GM10847 (cell line): ENCODE data around the gene GTPBP4.
A peak's percentile ranks its signal among the peaks of the same experiment; 100 is the strongest.

Experiments used
- POLR2A ChIP-seq: IDR thresholded peaks from 2 replicates; pipeline ENCODE4 v1.6.1; 2011; ENCODE audit not compliant: insufficient read length; ENCODE audit errors: extremely low read depth

GTPBP4 gene

DNA sequence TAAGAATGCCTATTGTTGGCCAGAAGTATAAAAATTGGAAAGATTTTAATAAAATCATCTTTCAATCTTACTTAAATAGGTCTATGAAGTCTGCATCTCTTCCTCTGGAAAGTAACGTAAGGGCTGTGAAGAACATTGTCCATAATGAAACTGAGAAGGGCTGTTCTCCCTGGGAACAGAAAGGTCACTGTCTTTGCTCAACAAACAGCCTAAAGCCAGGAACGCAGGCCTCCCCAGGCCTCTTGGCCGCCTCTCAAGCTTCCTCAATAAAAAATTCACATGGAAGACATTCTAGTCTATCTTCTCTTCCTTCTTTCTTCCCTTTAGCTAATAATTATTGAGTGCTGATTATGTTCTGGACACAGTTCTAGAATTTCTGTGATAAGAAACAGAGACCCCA is 46.5 kb downstream of the GTPBP4 start:
- no peak for TF ChIP-seq POLR2A

DNA sequence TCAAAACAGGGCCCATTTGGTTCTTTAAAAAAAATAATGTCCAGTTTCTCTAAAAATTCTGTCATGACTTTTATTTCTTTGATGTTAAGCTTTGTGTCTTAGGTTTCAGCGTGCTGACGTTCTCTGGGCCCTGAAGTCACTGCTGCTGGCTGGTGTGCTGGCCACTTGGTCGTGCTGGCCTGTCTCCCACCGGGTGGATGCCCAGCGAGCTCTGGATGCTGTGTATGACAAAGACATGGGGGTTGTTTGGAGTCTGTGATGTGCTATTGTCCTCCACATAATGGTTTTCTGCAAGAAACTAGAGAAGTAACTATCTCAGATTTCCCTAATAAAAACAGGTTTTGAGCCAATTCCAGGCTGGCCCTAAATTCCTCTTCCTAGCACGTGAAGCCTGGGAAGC is 47.0 kb downstream of the GTPBP4 start:
- TF ChIP-seq POLR2A: no peak

- TF ChIP-seq POLR2A: no peak
Measured at GRCh38 chr10:1036341-1036791, 48.1 kb downstream of the GTPBP4 start.

- TF ChIP-seq POLR2A: no peak
Measured at GRCh38 chr10:1037098-1037497, 48.9 kb downstream of the GTPBP4 start.

DNA sequence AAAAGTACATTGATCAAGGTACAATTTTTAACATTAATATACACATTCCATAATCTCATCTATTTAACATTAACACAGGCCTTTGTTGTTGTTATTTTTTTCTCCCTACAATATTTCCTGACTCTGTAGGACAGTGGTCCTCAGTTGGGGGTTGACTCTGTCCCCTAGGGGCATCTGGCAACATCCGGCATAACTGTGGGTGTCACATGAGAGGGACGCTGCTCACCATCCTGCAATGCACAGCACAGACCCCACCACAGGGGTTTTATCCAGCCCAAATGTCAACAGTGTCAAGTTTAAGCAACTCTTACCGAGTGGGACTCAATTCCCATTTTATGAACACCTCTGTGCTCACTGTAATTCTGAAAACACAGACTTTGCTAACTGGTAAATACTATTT is 51.9 kb downstream of the GTPBP4 start:
- no peak for TF ChIP-seq POLR2A

- TF ChIP-seq POLR2A: no peak
Measured at GRCh38 chr10:1041514-1041913, 53.3 kb downstream of the GTPBP4 start.

DNA sequence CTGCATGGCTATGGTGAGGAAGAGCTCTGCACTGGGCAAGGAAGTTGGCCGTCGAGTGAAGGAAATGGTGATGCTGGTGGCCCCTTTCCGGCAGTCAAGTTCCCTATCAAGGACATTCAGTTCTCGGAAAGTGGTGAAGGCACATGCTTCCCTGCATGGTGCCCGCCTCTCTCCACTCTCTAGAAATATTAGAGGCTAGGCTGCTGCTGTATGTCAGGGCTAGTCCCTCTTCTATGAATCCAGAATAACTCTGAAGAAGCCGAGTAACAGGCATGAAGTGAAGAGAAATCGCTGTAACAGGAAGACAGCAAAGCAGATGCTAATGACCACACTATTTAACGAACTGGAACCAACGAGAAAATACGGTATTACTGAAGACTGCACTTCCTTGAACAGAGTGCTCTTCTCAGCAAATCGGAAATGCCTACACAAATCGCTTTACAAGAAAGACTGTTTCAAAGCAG is 55.3 kb downstream of the GTPBP4 start:
- TF ChIP-seq POLR2A: no peak

GRCh38 chr10:1044146-1044545 is 55.9 kb downstream of the GTPBP4 start:
- no peak for TF ChIP-seq POLR2A

- TF ChIP-seq POLR2A: no peak
Measured at GRCh38 chr10:1044964-1045363, 56.7 kb downstream of the GTPBP4 start.

DNA sequence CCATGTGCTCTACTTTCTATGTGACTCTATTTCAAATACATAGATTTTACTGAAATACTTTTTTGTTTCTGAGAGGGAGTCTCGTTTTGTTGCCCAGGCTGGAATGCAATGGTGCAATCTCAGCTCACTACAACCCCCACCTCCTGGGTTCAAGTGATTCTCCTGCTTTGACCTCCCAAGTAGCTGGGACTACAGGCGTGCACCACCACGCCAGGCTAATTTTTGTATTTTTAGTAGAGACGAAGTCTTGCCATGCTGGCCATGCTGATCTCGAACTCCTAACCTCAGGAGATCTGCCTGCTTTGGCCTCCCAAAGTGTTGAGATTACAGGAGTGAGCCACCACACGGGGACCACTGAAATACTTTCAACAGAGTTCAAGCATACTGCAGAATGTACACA is 57.2 kb downstream of the GTPBP4 start:
- no peak for TF ChIP-seq POLR2A

DNA sequence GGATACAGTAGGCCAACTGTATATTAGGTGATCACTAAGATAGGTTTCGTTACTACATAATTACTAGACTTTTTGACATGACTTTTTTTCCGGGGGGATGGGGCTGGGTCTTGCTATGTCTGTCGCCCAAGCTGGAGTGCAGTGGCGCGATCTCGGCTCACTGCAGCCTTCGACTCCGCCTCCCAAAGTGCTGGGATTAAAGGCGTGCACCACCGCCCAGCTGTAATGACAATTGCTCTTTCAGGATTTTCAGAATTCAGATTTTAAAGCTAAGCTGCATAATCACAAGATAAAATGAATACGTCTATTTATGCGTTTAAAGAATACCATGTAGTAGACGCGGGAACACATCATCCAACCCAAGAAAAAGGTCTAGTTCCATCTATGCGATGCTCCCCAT is 59.7 kb downstream of the GTPBP4 start:
- no peak for TF ChIP-seq POLR2A

DNA sequence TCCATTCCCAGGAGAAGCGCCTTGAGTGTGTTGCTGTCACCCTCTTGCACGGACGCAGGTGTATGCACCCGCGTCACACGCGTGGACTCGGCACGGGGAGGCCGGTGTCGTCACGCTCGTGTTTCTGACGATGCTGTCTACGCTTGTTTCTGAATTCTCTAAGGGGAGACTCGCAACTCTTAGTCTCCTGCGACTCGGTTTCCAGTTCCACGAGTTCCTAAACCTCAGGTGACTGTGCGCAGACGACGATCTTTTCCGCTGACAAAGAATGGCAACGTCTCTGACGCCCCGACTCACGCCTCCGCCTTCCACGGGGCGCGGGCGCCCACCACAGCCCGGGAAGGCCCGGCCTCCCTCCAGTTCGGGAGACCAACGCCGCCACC is 60.1 kb downstream of the GTPBP4 start:
- no peak for TF ChIP-seq POLR2A

DNA sequence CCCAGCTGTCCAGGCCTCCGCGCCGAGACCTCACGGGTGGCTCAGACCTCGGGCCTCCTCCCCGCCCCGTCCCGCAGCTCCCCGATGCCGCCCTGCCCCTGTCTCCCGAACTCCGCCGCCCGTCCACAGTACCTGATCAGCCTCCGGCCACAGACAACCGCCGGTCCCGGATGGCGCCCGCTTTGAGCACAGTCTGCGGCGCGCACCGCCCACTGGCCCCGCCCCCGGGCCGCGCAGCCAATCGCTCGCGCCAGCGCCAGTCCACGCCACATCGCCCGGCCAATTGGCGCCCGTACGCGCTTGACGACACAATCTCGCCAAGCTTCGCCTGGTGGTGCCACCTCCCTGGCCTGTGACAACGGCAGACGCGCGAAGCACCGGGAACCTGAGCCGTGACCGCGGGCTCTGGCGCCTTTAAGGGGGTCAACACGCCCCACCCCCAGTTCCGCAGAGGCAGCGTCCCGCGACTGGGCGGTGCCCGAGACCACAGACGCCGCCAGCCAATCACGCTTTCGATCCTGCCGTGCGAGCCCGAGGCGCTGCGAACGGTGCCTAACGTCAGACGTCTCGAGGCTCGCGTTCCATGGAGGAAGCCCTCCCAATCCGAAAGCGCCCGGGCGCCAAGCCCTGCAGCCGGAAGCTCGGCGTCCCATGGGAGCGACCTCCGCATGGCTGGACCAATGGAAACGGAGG is 60.6 kb downstream of the GTPBP4 start, which contains the start of gene IDI1:
IDI1 (minus strand) TSS at position 388 of the 693 bp plus-strand sequence; CDS start at position 272, 116 bp downstream.
- TF ChIP-seq POLR2A: peak; percentile 99

GRCh38 chr10:1049425-1049958 is 61.3 kb downstream of the GTPBP4 start:
- TF ChIP-seq POLR2A: no peak

GRCh38 chr10:1050145-1050544 is 61.9 kb downstream of the GTPBP4 start:
- no peak for TF ChIP-seq POLR2A

DNA sequence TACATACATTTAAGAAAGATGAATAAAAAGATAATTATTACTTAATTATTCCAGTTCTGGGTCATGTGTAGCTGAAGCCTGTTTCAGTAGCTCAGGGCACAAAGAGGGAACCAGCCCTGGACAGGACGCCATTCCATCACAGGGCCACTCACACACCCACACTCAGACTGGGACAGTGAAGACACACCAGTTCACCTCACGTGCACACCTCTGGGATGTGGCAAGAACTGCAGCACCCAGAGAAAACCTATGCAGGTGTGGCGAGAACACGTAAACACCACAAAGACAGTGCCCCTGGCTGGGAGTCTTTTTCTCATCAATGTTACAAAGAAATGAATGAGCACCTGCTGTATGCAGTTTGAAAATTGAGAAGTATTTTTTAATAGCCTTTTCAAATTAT is 62.3 kb downstream of the GTPBP4 start:
- TF ChIP-seq POLR2A: no peak

DNA sequence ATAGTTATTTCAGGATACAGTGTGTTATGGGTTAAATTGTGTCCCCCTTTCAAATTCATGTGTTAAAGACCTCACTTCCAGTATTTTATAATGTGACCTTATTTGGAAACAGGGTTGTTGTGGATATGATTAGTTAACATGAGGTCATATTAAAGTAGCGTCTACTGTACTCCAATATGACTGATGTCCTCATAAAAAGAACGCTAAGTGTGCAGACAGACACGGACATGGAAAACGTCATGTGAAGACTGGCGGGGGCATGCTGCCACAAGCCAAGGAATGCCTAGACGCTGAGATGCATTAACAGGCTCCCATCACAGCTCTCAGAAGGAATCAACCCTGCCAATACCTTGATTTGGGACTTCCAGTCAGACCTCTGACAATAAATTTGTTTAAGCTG is 66.5 kb downstream of the GTPBP4 start:
- TF ChIP-seq POLR2A: no peak
